HG03469 (cell line): ENCODE measurements around the gene GMCL1.
"Not testable (repeated sequence)": the region's sequence is repeated elsewhere in the genome, so short reads cannot be mapped to it uniquely, and the experiment has no call there.

Experiments used
- ATAC-seq: cut with Tn5 transposase; IDR thresholded peaks from one replicate; pipeline ENCODE4 v1.9.1; 2021; ENCODE audit warnings: mild to moderate bottlenecking, moderate library complexity, moderate number of reproducible peaks; ENCODE audit not compliant: unreplicated experiment

GMCL1 gene

DNA sequence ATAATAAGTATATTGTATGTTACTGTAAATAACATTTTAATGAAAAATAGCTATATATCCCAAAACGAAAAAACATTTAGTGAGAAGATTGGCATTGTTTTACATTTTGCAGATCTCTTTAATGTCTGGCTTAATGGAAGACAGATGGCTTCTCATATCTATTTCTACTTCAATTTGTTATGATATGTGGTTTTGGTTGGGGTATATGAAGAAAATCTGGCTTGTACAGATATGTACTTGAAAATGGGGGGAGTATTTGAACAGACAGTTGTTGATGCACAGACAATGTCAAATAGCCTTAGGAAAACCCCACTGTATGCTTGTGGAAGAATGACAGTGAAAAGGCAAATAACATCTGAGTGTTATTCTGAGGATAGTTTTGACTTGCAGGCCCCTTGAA, 23.6 kb upstream of the GMCL1 start:
- ATAC-seq = no peak

DNA sequence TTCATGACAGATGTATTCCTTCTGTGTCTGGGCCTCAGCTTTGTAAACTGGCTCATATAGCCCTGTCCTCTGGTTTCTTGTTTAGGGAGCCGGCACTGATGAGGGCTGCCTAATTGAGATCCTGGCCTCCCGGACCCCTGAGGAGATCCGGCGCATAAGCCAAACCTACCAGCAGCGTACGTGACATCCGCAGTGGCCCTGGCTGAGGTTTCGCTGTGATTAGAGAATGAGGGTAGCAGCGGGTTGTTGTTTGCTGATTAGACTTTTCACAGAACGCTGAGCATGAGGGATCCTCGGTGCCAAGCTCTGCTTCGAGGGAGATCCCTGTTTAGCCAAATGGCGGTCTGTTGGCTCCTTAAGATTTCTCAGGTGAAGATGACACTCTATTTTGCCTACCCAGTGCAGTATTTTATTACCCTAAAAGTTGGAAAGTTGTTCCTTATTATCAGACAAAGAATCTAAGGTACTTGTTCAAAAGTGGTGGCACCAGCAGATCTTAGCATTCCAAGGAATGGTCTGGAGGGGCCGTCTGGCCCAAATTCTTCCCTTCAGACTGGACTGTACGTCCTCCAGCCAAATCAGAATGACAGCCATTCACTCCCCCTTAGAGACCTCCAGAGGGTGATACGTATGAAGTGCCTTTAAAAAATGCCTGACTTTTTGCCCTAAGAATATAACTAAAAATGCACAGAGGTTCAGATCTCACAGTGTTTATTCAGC, 21.5 kb upstream of the GMCL1 start:
- ATAC-seq = no peak

DNA sequence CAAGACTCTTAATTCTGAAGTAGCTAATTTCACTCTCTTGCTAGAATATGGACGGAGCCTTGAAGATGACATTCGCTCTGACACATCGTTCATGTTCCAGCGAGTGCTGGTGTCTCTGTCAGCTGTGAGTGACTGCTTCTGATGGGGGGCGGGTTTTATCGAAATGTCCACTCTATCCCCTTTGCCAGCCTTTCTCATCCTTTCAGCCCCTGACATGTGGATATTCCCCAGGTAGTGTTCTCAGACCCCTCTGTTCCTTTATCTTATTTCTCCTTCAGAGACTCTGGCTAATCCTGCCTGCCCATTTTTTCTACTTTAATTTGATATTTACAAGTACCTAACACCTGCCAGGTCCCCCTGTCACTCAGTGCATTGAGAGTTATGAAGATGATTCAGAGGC, 18.9 kb upstream of the GMCL1 start:
- ATAC-seq = no peak

DNA sequence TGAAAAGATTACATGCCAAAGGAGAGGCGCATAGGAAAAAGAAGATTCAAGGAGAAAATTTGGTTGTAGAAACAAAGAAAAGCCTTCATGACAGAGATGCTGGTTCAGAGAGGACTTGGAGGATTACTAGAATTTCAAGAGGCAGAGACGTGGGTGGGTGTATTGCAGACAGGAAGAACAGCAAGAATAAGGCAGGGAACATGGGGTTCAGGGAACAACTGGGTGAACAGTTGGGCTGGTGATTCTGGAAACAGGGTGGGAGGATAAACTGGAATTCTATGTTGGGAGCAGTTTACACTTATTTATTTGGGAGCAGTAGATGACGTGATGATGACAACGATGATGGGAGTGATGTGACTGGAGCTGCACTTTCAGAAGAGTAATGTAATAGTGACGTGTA, 18.4 kb upstream of the GMCL1 start:
- ATAC-seq = no peak

- no peak for ATAC-seq
These were observed 17.9 kb upstream of the GMCL1 start for GRCh38 chr2:69811591-69811990.

DNA sequence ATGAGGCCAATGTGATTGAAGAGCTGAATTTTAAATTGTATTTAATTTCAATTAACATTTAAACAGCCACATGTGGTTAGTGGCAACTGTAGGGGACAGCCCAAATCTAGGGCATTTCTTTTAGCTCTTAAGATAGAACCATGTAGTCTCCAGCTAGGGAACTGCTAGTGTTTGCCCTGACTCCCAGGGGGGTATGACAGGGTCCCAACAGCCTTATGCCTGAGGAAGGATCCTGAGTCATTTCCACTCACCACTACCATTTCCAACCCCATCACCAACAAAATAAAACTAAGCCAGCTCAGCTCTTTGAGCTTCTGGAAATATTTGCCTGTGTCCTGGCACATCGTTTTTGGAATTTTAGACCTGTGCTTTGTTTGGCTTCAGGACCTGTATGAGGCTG, 13.7 kb upstream of the GMCL1 start:
- ATAC-seq = no peak

DNA sequence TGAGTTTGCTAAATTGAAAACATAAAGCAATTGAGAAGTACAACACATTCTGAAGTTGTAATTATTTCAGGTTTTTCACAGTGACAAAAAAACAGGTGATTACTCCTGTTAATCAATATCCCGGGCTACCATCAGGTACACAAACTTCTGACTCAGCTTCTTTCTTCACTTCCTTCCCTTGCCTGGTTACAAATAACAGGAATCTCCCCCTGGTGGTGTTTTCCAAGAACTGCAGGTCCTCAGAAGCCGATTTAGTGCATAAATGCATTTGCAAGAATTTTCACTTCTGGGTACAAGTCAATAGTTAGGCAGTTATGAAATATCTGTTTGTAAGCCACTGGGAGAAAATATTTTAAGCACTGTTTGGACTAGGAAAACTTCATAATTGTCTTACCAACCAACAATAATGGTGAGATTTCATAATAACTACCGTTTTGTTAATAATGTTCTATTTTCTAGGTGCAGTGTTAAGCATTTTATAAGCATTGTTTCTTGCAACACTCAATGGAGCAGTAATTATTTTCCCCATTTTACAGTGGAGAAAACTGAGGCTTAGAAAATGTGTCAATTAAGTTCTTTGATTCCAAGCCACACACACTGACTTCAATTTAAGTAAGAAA, 12.4 kb upstream of the GMCL1 start:
- ATAC-seq = no peak

DNA sequence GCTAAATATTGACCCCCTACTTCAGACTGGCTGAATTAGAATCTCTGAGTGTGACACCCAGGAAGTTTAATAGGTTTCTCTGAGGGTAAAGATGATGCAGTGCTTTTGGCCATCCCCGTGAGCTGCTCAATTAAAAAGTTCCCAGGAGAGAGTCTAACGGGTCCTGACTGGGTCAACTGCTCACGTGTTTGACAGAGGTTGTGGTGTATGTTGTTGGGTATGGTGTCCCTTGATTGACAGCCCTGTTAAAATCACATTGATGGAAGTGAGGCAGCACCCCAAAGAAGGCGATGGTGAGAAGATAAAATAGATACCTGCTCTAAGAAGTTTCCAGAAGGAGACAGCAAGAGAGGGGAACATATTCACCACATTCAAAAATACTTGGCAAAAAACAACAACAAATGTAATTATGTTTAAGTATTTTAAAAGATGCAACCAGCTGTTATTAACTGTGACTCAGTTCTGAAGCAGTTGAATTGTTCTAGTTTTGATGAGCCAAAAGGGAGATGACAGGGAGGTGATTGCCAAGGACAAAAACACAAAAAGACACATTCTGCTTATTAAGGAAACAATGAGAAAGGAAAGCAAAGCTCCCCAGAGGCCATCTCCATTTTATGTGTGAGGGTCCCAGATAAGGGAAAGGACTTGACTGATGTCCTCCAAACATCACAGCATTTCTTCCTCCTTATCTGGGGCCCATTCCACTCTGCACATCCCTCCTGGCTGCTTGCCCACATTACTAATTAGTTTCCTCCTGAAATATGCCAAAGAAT, 11.5 kb upstream of the GMCL1 start:
- ATAC-seq = no peak

- ATAC-seq = no peak
These were observed 1.5 kb upstream of the GMCL1 start for GRCh38 chr2:69827796-69828540.

DNA sequence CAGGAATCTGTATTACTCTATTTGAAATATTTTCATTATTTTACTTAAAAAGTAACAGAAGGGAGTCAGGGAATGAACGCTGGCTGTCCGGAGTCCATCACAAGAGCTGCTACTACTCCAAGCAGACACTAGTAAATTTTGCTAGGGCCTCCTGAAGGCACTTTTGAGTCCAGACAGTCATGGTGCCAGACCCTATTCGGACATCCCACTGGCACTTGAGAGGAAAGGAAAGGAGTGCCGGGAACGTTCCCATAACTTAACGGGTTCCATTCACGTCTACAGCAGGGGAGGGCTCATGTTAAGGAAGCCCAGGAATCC, 563 bp upstream of the GMCL1 start:
- no peak for ATAC-seq

DNA sequence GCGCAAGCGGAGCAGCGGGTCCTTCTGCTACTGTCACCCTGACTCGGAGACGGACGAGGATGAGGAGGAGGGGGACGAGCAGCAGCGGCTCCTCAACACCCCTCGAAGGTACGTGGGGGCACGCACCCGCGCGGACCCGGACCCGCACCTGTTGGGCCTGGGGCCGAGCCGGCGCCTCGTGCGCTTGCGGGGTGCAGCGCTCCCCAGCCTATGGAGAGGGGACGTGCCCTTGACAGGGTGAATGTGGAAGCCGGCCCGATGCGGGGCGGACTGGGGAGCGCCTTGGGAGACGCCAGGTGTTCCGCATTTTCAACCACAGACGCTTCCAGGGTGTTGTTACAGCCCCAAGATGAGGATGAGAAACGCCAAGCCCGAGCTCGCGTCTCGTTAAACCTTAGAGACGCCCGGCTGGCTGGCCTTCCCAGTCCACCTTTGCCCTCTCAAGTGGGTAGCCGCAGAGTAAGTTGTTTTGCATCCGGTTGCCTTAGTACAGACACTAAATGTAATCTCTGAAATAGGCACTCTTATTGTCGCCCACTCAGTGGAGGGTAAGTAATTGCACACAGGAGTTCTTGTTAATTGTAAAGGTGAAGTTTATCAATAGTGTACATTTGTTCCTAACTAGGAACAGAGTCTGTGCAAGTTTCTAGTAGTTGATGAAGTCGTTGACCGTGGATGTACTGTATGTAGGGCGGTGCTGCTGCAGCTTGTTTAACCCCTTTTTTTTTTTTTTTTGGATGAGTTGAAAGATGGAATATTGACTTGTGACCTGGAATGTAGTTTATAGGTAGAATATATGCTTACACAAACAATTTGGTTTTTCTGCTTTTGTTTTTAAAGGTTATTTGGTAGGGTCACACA, 815 bp downstream of the GMCL1 start:
- peak; percentile 6 for ATAC-seq

GRCh38 chr2:69830906-69831241, 1.4 kb downstream of the GMCL1 start:
- not testable (repeated sequence) for ATAC-seq

DNA sequence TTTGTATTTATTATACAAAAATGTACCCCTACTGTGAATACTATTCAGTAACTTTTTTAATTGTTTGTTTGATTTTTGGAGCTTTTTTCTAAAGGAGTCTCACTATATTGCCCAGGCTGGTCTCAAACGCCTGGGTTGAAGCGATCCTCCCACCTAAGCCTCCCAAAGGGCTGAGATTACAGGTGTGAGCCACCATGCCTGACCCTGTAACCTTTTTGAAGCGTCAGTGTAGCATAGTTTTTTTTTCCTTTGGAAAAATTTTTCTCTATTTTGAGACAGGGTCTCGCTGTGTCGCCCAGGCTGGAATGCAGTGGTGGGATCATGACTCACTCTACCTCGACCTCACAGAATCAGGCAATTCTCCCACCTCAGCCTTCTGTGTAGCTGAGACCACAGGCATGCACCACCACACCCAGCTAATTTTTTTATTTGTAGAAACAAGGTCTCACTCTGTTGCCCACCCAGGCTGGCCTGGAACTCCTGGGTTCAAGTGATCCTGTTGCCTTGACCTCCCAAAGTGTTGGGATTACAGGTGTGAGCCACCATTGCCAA, 2.0 kb downstream of the GMCL1 start:
- ATAC-seq = no peak

GRCh38 chr2:69833752-69834151, 4.3 kb downstream of the GMCL1 start:
- ATAC-seq = no peak

GRCh38 chr2:69835666-69836065, 6.2 kb downstream of the GMCL1 start:
- no peak for ATAC-seq

DNA sequence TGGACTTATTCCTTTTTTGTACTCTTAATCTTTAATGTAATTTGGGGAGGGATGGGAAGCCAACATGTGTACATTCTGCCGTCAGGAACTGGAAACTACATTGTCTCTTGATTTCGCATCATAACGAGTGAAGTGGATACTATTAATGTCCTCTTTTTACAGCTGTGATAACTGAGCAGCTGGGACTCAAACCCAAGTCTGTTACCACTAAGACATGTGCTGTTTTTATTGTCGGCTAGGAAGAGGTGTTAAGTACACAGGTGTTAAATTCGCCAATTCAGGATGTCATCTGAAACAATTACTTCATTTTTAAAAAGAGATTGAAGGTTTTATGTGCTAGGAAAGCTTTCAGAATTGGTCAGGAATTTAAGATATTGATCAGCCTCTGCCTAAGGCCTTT, 6.9 kb downstream of the GMCL1 start:
- ATAC-seq = no peak

DNA sequence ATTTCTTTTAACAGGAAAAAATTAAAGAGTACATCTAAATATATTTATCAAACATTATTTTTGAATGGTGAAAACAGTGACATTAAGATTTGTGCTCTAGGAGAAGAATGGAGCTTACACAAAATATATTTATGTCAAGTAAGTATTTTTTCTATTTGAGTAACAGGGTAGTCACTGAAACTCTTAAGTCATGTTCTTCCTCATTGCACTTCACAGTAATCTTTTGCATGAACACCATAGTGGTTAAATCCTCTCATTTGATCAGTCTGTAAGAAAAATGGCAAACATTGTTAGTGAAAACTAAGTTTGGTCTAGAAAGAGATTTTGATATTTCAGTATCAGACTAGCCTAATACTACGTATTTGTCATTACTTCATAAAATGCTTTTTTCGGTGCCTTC, 8.1 kb downstream of the GMCL1 start:
- no peak for ATAC-seq

DNA sequence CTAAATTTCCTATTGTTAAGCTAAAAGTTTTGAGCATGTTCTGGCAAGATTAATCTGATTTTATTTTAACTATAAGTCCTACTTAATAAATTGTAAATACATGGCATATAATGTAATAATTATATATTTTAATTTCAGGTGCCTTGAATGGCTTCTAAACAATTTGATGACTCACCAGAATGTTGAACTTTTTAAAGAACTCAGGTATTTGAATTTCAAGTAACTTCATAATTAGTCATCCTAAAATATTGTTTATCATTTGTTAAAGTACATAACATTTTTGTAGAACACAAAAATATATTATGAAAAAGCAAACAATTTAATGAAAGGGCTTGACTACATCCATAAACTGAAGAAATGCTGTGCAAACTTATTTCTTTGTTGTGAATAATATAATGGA, 14.5 kb downstream of the GMCL1 start:
- no peak for ATAC-seq

DNA sequence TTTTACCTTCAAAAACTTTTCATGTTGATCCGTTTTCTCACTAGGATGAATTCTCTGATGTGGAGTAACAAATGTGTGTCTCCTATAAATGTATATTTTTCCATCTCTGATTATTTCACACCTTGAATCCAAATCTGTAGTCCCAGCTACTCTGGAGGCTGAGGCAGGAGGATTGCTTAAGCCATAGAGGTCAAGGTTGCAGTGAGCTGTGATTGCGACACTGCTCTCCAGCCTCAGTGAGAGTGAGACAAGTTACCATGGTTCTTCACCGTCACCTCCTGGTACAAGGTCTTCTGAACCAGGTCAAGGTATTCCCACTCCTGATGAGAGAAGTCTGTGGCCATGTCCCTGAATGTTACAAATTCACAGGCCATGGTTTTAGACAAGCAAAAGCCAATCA, 15.1 kb downstream of the GMCL1 start:
- ATAC-seq = no peak
